ENCODE results near the gene GGA2. TPM values are rescaled to one million over a fixed set of nuclear protein-coding genes. Genes with fewer than 3 reads are reported as not detected.

Gene GGA2
- total RNA-seq, 1 experiment from 2014 or later = 142 TPM

- H3K36me3 ChIP-seq (ENCODE audit: insufficient read depth, low read length, poor library complexity, severe bottlenecking) = peaks cover 43% of the 10 kb centered on the region
- BruUV-seq (replicated peaks) = no TSS peak
- no peaks in the 10 kb centered on the region for H3K4me1 ChIP-seq (ENCODE audit: insufficient read depth, low read length, poor library complexity, severe bottlenecking)
- DNase-seq (ENCODE audit: low spot score) = no peak
- H3K4me3 ChIP-seq (ENCODE audit: low read depth, low read length, poor library complexity, severe bottlenecking) = no peak overlapping the region
- CTCF ChIA-PET = no interaction called here
- H3K27me3 ChIP-seq (replicated peaks; ENCODE audit: insufficient read depth, low read depth, low read length, poor library complexity) = no peaks in the 10 kb centered on the region
- POLR2A ChIA-PET (ENCODE audit: low non-redundant PET) = interaction anchor here (0.6 kb wide), 1 partner anchor 9 kb away, joined by 4 read pairs; no protein-coding TSS in a partner anchor
- no peak overlapping the region for H3K27ac ChIP-seq (ENCODE audit: low read depth, low read length, poor library complexity, severe bottlenecking)
- H3K9me3 ChIP-seq (ENCODE audit: low read depth, low read length, poor library complexity, severe bottlenecking) = no peaks in the 10 kb centered on the region
- intact Hi-C loops (cut with micrococcal nuclease; ENCODE audit: unreplicated experiment) = no loop called here
- TF ChIP-seq EZH2 (IDR thresholded peaks at IDR 0.05; ENCODE audit: borderline replicate concordance, low read depth, low read length, poor library complexity, severe bottlenecking) (no peak), CTCF (conservative IDR thresholded peaks at IDR 0.05; ENCODE audit: low read depth, low read length) (no peak)
Observed at GRCh38 chr16:23496821-23497542, 13.3 kb downstream of the GGA2 start.

- Histone ChIP-seq H3K27ac (ENCODE audit: low read depth, low read length, poor library complexity, severe bottlenecking) (no peak overlapping the region), H3K4me1 (ENCODE audit: insufficient read depth, low read length, poor library complexity, severe bottlenecking) (no peaks in the 10 kb centered on the region), H3K27me3 (replicated peaks; ENCODE audit: insufficient read depth, low read depth, low read length, poor library complexity) (no peaks in the 10 kb centered on the region), H3K4me3 (ENCODE audit: low read depth, low read length, poor library complexity, severe bottlenecking) (no peak overlapping the region), H3K9me3 (ENCODE audit: low read depth, low read length, poor library complexity, severe bottlenecking) (no peaks in the 10 kb centered on the region), H3K36me3 (ENCODE audit: insufficient read depth, low read length, poor library complexity, severe bottlenecking) (peaks cover 56% of the 10 kb centered on the region)
- TF ChIP-seq CTCF (conservative IDR thresholded peaks at IDR 0.05; ENCODE audit: low read depth, low read length) (no peak), EZH2 (IDR thresholded peaks at IDR 0.05; ENCODE audit: borderline replicate concordance, low read depth, low read length, poor library complexity, severe bottlenecking) (no peak)
- no peak for DNase-seq (ENCODE audit: low spot score)
- ChIA-PET CTCF (no interaction called here), POLR2A (ENCODE audit: low non-redundant PET) (no interaction called here)
- no TSS peak for BruUV-seq (replicated peaks)
- intact Hi-C loops (cut with micrococcal nuclease; ENCODE audit: unreplicated experiment) = no loop called here
Observed at GRCh38 chr16:23495671-23496070, 14.6 kb downstream of the GGA2 start.

- CTCF ChIA-PET = no interaction called here
- BruUV-seq (replicated peaks) = no TSS peak
Observed at GRCh38 chr16:23494188-23494587, 16.1 kb downstream of the GGA2 start.

More at GRCh38 chr16:23494188-23494587, 16.1 kb downstream of the GGA2 start:
- POLR2A ChIA-PET (ENCODE audit: low non-redundant PET) = no interaction called here
- Histone ChIP-seq H3K27ac (ENCODE audit: low read depth, low read length, poor library complexity, severe bottlenecking) (no peak overlapping the region), H3K9me3 (ENCODE audit: low read depth, low read length, poor library complexity, severe bottlenecking) (no peaks in the 10 kb centered on the region), H3K36me3 (ENCODE audit: insufficient read depth, low read length, poor library complexity, severe bottlenecking) (peaks cover 71% of the 10 kb centered on the region), H3K4me3 (ENCODE audit: low read depth, low read length, poor library complexity, severe bottlenecking) (no peak overlapping the region), H3K4me1 (ENCODE audit: insufficient read depth, low read length, poor library complexity, severe bottlenecking) (no peaks in the 10 kb centered on the region), H3K27me3 (replicated peaks; ENCODE audit: insufficient read depth, low read depth, low read length, poor library complexity) (no peaks in the 10 kb centered on the region)
- intact Hi-C loops (cut with micrococcal nuclease; ENCODE audit: unreplicated experiment) = no loop called here
- TF ChIP-seq CTCF (conservative IDR thresholded peaks at IDR 0.05; ENCODE audit: low read depth, low read length) = no peak
- TF ChIP-seq EZH2 (IDR thresholded peaks at IDR 0.05; ENCODE audit: borderline replicate concordance, low read depth, low read length, poor library complexity, severe bottlenecking) = no peak
- no peak for DNase-seq (ENCODE audit: low spot score)

All from A673 (cell line).